ENCODE data around the gene TDRD3. TPM values are rescaled to one million over a fixed set of nuclear protein-coding genes. Genes with fewer than 3 reads are reported as not detected.

The TDRD3 gene
- total and polyA plus RNA-seq, 2 donors (not counting 1 experiment from before 2014, with no cell fraction given), result 5.6 to 23.7 TPM

DNA sequence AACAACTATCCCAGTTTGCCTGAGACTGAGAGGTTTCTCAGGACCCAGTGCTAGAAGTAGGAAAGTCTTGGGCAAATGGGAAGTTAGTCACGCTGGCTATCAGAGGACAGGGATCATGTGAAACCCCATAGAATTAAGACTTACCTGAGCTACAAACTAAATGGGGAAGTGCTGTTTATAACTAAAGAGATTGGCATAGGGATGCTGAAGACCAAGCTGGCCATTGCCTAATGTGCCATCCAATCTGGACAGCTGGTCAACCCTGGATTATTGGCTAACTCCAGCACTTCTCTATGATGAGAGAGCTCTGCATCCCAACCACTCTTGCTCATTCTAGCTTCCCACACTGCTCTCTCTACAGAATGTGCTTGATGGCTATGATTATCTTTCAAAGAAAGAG, 216.1 kb downstream of the TDRD3 start:
- Mint-ChIP-seq H3K9me3 (ENCODE audit: insufficient read depth) (peaks cover 2% of the 10 kb centered on the region), H3K4me1 (no peaks in the 10 kb centered on the region), H3K27ac (no peak overlapping the region), H3K4me3 (no peak overlapping the region), H3K27me3 (peaks cover 3% of the 10 kb centered on the region)
- H3K27ac ChIP-seq (ENCODE audit: low read length in 2 of 2), result no peak overlapping the region
- ATAC-seq (ENCODE audit: low read depth), result no peak
- no peaks in the 10 kb centered on the region for H3K27me3 ChIP-seq (replicated peaks in 1 of 4; ENCODE audit: control extremely low read depth in 1 of 4, control insufficient read depth in 3 of 4, insufficient read depth in 4 of 4, low read length in 3 of 4)
- H3K36me3 ChIP-seq (replicated peaks in 1 of 2; ENCODE audit: control extremely low read depth in 1 of 2, control insufficient read depth in 1 of 2, extremely low read depth in 1 of 2, insufficient read depth in 2 of 2, low read length in 1 of 2), result no peaks in the 10 kb centered on the region
- ChIA-PET POLR2A (no interaction called here), CTCF (no interaction called here)
- TF ChIP-seq, protein P1, sequence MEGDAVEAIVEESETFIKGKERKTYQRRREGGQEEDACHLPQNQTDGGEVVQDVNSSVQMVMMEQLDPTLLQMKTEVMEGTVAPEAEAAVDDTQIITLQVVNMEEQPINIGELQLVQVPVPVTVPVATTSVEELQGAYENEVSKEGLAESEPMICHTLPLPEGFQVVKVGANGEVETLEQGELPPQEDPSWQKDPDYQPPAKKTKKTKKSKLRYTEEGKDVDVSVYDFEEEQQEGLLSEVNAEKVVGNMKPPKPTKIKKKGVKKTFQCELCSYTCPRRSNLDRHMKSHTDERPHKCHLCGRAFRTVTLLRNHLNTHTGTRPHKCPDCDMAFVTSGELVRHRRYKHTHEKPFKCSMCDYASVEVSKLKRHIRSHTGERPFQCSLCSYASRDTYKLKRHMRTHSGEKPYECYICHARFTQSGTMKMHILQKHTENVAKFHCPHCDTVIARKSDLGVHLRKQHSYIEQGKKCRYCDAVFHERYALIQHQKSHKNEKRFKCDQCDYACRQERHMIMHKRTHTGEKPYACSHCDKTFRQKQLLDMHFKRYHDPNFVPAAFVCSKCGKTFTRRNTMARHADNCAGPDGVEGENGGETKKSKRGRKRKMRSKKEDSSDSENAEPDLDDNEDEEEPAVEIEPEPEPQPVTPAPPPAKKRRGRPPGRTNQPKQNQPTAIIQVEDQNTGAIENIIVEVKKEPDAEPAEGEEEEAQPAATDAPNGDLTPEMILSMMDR (IDR thresholded peaks at IDR 0.05), result no peak
- TF ChIP-seq EZH2 (IDR thresholded peaks at IDR 0.05; ENCODE audit: borderline replicate concordance, insufficient read depth, low read depth, low read length, poor library complexity, severe bottlenecking), result no peak
- no peak overlapping the region for H3K9ac ChIP-seq (ENCODE audit: low read length)
- no peaks in the 10 kb centered on the region for H3K4me1 ChIP-seq (ENCODE audit: control insufficient read depth in 2 of 2, insufficient read depth in 2 of 2, low read length in 2 of 2)
- H2AFZ ChIP-seq (ENCODE audit: insufficient read depth, low read depth, low read length, poor library complexity, severe bottlenecking), result no peak overlapping the region
- DNase-seq, result no peak
- intact Hi-C loops (cut with micrococcal nuclease), result no loop called here
- no peak overlapping the region for H3K4me3 ChIP-seq (ENCODE audit: control extremely low read depth in 1 of 5, extremely low read depth in 1 of 5, insufficient read depth in 1 of 5, low read depth in 2 of 5, low read length in 4 of 5)
- WGBS (ENCODE audit: insufficient coverage), result no CpG with 5 or more reads among the region's 1 CpG
- no peaks in the 10 kb centered on the region for H3K9me3 ChIP-seq (ENCODE audit: control extremely low read depth in 1 of 3, control insufficient read depth in 2 of 3, insufficient read depth in 1 of 3, low read length in 2 of 3)
- no peaks in the 10 kb centered on the region for H4K20me1 ChIP-seq (ENCODE audit: control insufficient read depth, insufficient read depth, low read length, poor library complexity, severe bottlenecking)
- no peak overlapping the region for H3K4me2 ChIP-seq (replicated peaks; ENCODE audit: low read depth, low read length, poor library complexity, severe bottlenecking)
- no peaks in the 10 kb centered on the region for H3K79me2 ChIP-seq (ENCODE audit: control insufficient read depth, insufficient read depth, low read length)

GRCh38 chr13:60617991-60618733, 221.1 kb downstream of the TDRD3 start:
- ChIA-PET POLR2A (no interaction called here), CTCF (no interaction called here)
- no peak overlapping the region for H3K27ac Mint-ChIP-seq
- intact Hi-C loops (cut with micrococcal nuclease), result no loop called here
- H3K27me3 Mint-ChIP-seq, result peaks cover 7% of the 10 kb centered on the region
- Histone ChIP-seq H3K4me2 (replicated peaks; ENCODE audit: low read depth, low read length, poor library complexity, severe bottlenecking) (no peak overlapping the region), H3K9ac (ENCODE audit: low read length) (no peak overlapping the region), H3K27me3 (replicated peaks in 1 of 4; ENCODE audit: control extremely low read depth in 1 of 4, control insufficient read depth in 3 of 4, insufficient read depth in 4 of 4, low read length in 3 of 4) (no peaks in the 10 kb centered on the region), H3K9me3 (ENCODE audit: control extremely low read depth in 1 of 3, control insufficient read depth in 2 of 3, insufficient read depth in 1 of 3, low read length in 2 of 3) (peaks cover 0 to 3% (median 0%) of the 10 kb centered on the region in 3 donors), H3K36me3 (replicated peaks in 1 of 2; ENCODE audit: control extremely low read depth in 1 of 2, control insufficient read depth in 1 of 2, extremely low read depth in 1 of 2, insufficient read depth in 2 of 2, low read length in 1 of 2) (no peaks in the 10 kb centered on the region), H3K4me3 (ENCODE audit: control extremely low read depth in 1 of 5, extremely low read depth in 1 of 5, insufficient read depth in 1 of 5, low read depth in 2 of 5, low read length in 4 of 5) (no peak overlapping the region), H3K27ac (ENCODE audit: low read length in 2 of 2) (no peak overlapping the region), H2AFZ (ENCODE audit: insufficient read depth, low read depth, low read length, poor library complexity, severe bottlenecking) (no peak overlapping the region), H3K79me2 (ENCODE audit: control insufficient read depth, insufficient read depth, low read length) (no peaks in the 10 kb centered on the region), H3K4me1 (ENCODE audit: control insufficient read depth in 2 of 2, insufficient read depth in 2 of 2, low read length in 2 of 2) (no peaks in the 10 kb centered on the region), H4K20me1 (ENCODE audit: control insufficient read depth, insufficient read depth, low read length, poor library complexity, severe bottlenecking) (no peaks in the 10 kb centered on the region)
- 83% methylated on average over 2 of the region's 4 CpGs for WGBS (ENCODE audit: insufficient coverage)
- no peak for ATAC-seq (ENCODE audit: low read depth)
- no peak overlapping the region for H3K4me3 Mint-ChIP-seq
- H3K4me1 Mint-ChIP-seq, result no peaks in the 10 kb centered on the region
- DNase-seq, result no peak
- TF ChIP-seq, protein P1 (IDR thresholded peaks at IDR 0.05), result no peak
- TF ChIP-seq EZH2 (IDR thresholded peaks at IDR 0.05; ENCODE audit: borderline replicate concordance, insufficient read depth, low read depth, low read length, poor library complexity, severe bottlenecking), result no peak
- peaks cover 2% of the 10 kb centered on the region for H3K9me3 Mint-ChIP-seq (ENCODE audit: insufficient read depth)

All from B cell (primary cell).